Central memory CD8-positive, alpha-beta T cell (primary cell): ENCODE results near the gene CTSL.

Experiments
- ATAC-seq: fragments of 150-1000 bp; cut with Tn5 transposase; replicated peaks from 2 replicates; pipeline ENCODE4 v1.10.0; 2022; ENCODE audit warnings: mild to moderate bottlenecking, moderate FRiP score, moderate number of reproducible peaks; ENCODE audit not compliant: poor library complexity, severe bottlenecking; ENCODE audit errors: extremely low read depth
- DNase-seq, 2 donors: peaks; one replicate each; pipeline ENCODE4 v3.0.0; 2021; ENCODE audit warnings: low spot score in 2 of 2
- H3K27ac Mint-ChIP-seq: one replicate; pipeline ENCODE4 v1.8.0; 2022; ENCODE audit warnings: low read depth, mild to moderate bottlenecking, moderate library complexity, mixed read lengths
- H3K27me3 Mint-ChIP-seq: one replicate; pipeline ENCODE4 v1.8.0; 2022; ENCODE audit warnings: mixed read lengths
- H3K36me3 Mint-ChIP-seq: one replicate; pipeline ENCODE4 v1.8.0; 2022; ENCODE audit warnings: mild to moderate bottlenecking, moderate library complexity, mixed read lengths; ENCODE audit not compliant: insufficient read depth
- H3K4me1 Mint-ChIP-seq: one replicate; pipeline ENCODE4 v1.8.0; 2022; ENCODE audit warnings: mixed read lengths
- H3K4me3 Mint-ChIP-seq: one replicate; pipeline ENCODE4 v1.8.0; 2022; ENCODE audit warnings: mild to moderate bottlenecking, moderate library complexity, mixed read lengths
- H3K9me3 Mint-ChIP-seq: one replicate; pipeline ENCODE4 v1.8.0; 2022; ENCODE audit warnings: mixed read lengths

Gene CTSL

GRCh38 chr9:87725900-87726709 lies at the start of gene CTSL:
CTSL (plus strand) TSS chr9:87726119; CDS start chr9:87727604, 1,485 bp downstream.
- DNase-seq, result no peak
- H3K4me3 Mint-ChIP-seq, result peak within 1 kb of the TSS; percentile 69
- no peaks in the 10 kb centered on the region for H3K9me3 Mint-ChIP-seq
- no peak for ATAC-seq
- H3K27me3 Mint-ChIP-seq, result peaks cover 61% of the 10 kb centered on the region
- H3K36me3 Mint-ChIP-seq, result no peaks in the 10 kb centered on the region
- H3K4me1 Mint-ChIP-seq, result peaks cover 6% of the 10 kb centered on the region
- H3K27ac Mint-ChIP-seq, result no peak within 1 kb of the TSS

GRCh38 chr9:87676976-87677775 lies 48.7 kb upstream of the CTSL start:
- Mint-ChIP-seq H3K36me3 (no peaks in the 10 kb centered on the region), H3K4me1 (no peaks in the 10 kb centered on the region), H3K27me3 (peaks cover 29% of the 10 kb centered on the region), H3K27ac (no peak overlapping the region), H3K9me3 (no peaks in the 10 kb centered on the region), H3K4me3 (no peak overlapping the region)
- DNase-seq, result no peak
- no peak for ATAC-seq

DNA sequence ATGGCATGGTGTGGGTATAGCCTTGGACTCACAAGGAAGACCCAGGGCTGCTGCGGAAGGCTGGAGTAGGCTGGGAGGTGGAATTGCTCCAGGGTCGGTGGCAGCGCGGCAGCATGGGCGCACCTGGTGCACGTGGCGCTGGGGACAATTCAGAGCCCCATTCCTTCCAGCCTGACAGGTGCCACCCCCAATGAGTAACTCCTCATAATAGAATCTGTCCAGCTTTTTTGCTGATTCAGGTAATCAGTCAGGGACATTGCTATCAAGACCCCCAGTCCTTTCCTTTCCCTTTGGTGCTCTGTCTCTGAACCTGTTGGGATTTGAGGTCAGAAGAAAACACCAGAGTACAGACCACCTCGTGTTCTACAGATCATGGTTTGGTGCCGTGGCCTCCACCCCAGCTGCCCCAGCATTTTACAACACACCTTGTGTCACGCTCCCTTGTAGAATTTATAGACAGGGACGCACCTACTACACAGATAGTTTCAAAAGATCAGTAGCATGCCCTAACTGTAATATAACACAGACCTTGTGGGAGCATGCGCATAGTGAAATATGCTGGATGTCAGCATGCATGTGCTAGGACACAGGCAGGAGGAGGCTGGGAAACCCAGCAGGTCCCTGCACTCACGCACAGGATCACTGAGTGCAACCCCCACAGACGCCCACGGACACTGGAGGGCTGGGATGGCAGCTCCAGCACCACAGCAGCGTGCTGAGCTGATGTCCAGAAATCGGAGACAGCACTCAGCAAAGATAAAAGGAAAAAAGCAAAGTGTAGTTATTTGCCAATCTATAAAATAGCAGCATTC lies 47.9 kb upstream of the CTSL start:
- Mint-ChIP-seq H3K27ac (no peak overlapping the region), H3K9me3 (no peaks in the 10 kb centered on the region), H3K4me3 (no peak overlapping the region), H3K4me1 (no peaks in the 10 kb centered on the region), H3K36me3 (no peaks in the 10 kb centered on the region), H3K27me3 (peaks cover 21% of the 10 kb centered on the region)
- DNase-seq (no peak), ATAC-seq (no peak)

GRCh38 chr9:87678650-87679355 lies 47.1 kb upstream of the CTSL start:
- no peak overlapping the region for H3K27ac Mint-ChIP-seq
- DNase-seq, result no peak
- no peaks in the 10 kb centered on the region for H3K36me3 Mint-ChIP-seq

DNA sequence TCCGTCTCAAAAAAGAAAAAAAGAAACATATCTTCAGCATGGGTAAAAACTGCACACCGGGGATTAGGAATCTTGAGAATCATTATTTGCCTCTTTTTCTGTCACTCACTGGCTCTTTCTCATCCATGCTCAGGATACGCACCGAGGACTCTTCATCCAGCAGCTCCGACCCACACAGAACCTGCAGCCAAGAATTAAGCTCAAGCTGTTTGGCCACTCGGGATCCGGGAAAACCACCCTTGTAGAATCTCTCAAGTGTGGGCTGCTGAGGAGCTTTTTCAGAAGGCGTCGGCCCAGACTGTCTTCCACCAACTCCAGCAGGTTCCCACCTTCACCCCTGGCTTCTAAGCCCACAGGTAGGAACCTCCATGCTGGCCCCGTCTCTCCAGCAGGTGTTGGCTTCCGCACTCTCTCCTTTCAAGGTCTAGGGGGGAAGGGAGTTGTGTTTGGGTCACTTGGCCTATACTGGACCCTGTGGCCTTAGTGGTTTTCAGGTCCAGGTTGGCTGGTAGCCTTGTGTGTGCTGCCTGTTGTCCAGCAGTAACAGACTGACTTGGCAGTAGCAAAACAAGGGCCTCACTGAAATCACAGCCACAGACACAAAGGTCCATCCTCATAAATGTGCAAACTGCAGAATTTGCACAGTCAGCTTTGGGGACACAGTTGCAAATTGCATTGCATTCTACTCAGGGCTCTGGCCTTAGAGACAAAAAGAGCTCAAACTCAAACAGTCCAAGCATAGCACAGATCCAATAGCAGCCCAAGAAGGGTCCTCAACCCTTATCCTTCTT lies 44.5 kb upstream of the CTSL start:
- Mint-ChIP-seq H3K27ac (no peak overlapping the region), H3K4me3 (no peak overlapping the region), H3K9me3 (no peaks in the 10 kb centered on the region), H3K36me3 (no peaks in the 10 kb centered on the region), H3K4me1 (peaks cover 5% of the 10 kb centered on the region), H3K27me3 (peaks cover 14% of the 10 kb centered on the region)
- DNase-seq, result no peak
- no peak for ATAC-seq

More at GRCh38 chr9:87678650-87679355, 47.1 kb upstream of the CTSL start:
- peaks cover 14% of the 10 kb centered on the region for H3K27me3 Mint-ChIP-seq
- ATAC-seq, result no peak
- no peaks in the 10 kb centered on the region for H3K4me1 Mint-ChIP-seq
- H3K4me3 Mint-ChIP-seq, result no peak overlapping the region
- no peaks in the 10 kb centered on the region for H3K9me3 Mint-ChIP-seq

DNA sequence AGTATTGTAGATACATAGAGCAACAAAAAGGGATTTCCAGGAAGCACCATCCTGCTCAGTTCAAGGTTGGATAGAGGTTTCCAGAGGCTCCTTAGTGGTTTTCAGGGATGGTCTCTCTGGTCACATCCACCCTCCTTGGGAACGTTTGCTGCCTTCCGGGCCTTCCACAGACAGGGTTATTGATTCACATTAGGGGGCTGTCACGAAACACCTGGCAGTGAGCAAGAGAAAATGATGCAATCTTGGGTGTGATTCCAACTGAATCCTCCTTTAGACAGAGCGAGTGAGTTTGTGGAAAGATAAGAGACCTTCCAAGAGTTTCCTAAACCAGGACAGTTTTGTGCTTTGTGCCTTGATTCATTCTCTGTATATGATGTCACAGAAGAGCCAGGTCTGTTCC lies 43.8 kb upstream of the CTSL start:
- peaks cover 14% of the 10 kb centered on the region for H3K27me3 Mint-ChIP-seq
- no peak for DNase-seq
- H3K4me1 Mint-ChIP-seq, result peaks cover 5% of the 10 kb centered on the region
- no peak overlapping the region for H3K4me3 Mint-ChIP-seq
- no peaks in the 10 kb centered on the region for H3K9me3 Mint-ChIP-seq
- no peaks in the 10 kb centered on the region for H3K36me3 Mint-ChIP-seq
- ATAC-seq, result no peak
- H3K27ac Mint-ChIP-seq, result no peak overlapping the region

GRCh38 chr9:87682618-87683017 lies 43.3 kb upstream of the CTSL start:
- no peak overlapping the region for H3K4me3 Mint-ChIP-seq
- DNase-seq (no peak), ATAC-seq (no peak)
- H3K27me3 Mint-ChIP-seq, result peaks cover 14% of the 10 kb centered on the region
- peaks cover 5% of the 10 kb centered on the region for H3K4me1 Mint-ChIP-seq
- no peak overlapping the region for H3K27ac Mint-ChIP-seq
- no peaks in the 10 kb centered on the region for H3K9me3 Mint-ChIP-seq
- H3K36me3 Mint-ChIP-seq, result no peaks in the 10 kb centered on the region

- no peak overlapping the region for H3K27ac Mint-ChIP-seq
- peaks cover 2% of the 10 kb centered on the region for H3K27me3 Mint-ChIP-seq
- H3K4me3 Mint-ChIP-seq, result no peak overlapping the region
- no peaks in the 10 kb centered on the region for H3K36me3 Mint-ChIP-seq
- no peaks in the 10 kb centered on the region for H3K9me3 Mint-ChIP-seq
- DNase-seq, result no peak
- peaks cover 5% of the 10 kb centered on the region for H3K4me1 Mint-ChIP-seq
- ATAC-seq, result no peak
Observed at GRCh38 chr9:87683751-87684626, 41.9 kb upstream of the CTSL start.

DNA sequence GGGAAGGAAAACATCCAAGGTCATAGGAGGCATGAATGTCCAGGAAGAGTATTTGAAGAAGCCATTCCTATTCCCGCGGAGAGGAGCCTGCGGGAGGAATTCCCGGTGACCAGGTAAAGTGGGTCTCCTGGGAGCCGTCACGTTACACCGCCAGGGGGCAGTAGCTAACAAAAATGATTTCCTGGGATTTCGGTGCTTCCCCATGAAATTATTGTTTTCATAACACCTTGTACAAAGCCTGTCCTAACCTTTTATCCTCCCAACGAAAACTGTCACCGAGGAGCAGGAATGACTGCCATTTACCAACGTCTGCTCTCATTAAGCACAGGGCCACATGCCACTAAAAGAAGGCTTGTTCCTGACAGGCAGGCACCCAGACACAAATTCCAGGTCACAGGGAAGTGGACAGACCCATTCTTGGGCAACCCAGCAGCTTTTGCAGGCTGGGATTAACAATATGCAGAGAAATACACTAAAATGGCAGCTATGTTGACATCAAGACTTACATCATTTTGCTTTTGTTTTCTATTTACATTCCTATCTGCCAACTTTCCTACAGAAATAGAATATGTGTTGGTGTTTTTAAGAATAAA lies 41.2 kb upstream of the CTSL start:
- ATAC-seq, result no peak

DNA sequence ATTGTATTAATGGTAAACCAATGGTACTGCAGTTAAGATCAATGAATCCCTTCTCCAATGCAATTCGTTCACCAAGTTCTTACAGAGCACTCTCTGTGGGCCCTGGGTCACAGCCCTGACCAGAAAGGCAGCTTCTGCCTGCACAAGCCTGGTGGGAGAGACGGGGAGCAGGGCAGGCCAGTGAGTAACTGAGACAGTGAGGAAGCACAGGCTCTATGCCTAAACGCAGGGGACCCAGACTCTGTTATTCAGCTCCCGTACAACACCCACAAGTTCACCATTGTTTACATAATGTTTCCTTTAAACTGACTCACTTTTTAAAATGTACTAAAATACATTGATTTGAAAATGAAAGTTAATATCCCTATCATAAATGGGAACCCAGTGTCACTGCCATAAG lies 40.5 kb upstream of the CTSL start:
- ATAC-seq (no peak), DNase-seq (no peak)
- peaks cover 1% of the 10 kb centered on the region for H3K36me3 Mint-ChIP-seq
- H3K4me3 Mint-ChIP-seq, result no peak overlapping the region
- no peak overlapping the region for H3K27ac Mint-ChIP-seq
- H3K4me1 Mint-ChIP-seq, result peaks cover 5% of the 10 kb centered on the region
- H3K9me3 Mint-ChIP-seq, result no peaks in the 10 kb centered on the region
- no peaks in the 10 kb centered on the region for H3K27me3 Mint-ChIP-seq

More for the DNA sequence above, 41.2 kb upstream of the CTSL start:
- Mint-ChIP-seq H3K4me1 (peaks cover 5% of the 10 kb centered on the region), H3K27ac (no peak overlapping the region), H3K4me3 (no peak overlapping the region), H3K9me3 (no peaks in the 10 kb centered on the region), H3K36me3 (no peaks in the 10 kb centered on the region), H3K27me3 (no peaks in the 10 kb centered on the region)
- no peak for DNase-seq
